Motor neuron (in vitro differentiated cells): ENCODE data around the gene TRA2B. TPM values are rescaled to one million over a fixed set of nuclear protein-coding genes. Genes with fewer than 3 reads are reported as not detected.

Experiments
- ATAC-seq, 8 experiments: fragments of 200-7000 bp; cut with Tn5 transposase; replicated peaks in 6 of 8; 2 replicates each; pipeline ENCODE4 v1.8.0; 2021; ENCODE audit warnings: mild to moderate bottlenecking in 8 of 8, moderate library complexity in 8 of 8
- H3K27ac ChIP-seq, 2 donors: fragments of 250-450 bp; sonication (Bioruptor Pico); 2 replicates each; pipeline ENCODE4 v1.9.0; 2021; ENCODE audit warnings: antibody characterized with exemption in 2 of 2, mild to moderate bottlenecking in 2 of 2, moderate library complexity in 1 of 2
- H3K4me1 ChIP-seq, 2 donors: fragments of 250-450 bp; sonication (Bioruptor Pico); replicated peaks in 1 of 2; 2 replicates each; pipeline ENCODE4 v1.6.1; 2021; ENCODE audit warnings: antibody characterized with exemption in 2 of 2, mild to moderate bottlenecking in 2 of 2, moderate library complexity in 1 of 2
- H3K4me3 ChIP-seq, 5 donors: fragments of 250-450 bp; sonication (Bioruptor Pico); 2 replicates each; pipeline ENCODE4 v1.9.0; 2021; ENCODE audit warnings: antibody characterized with exemption in 5 of 5, mild to moderate bottlenecking in 5 of 5, moderate library complexity in 4 of 5
- WGBS, 10 experiments: fragments of 450-650 bp; shearing (Covaris generic); methylation state at CpG; one replicate each; pipeline ENCODE4 v1.0.0; 2022; 5-methylcytosine and 5-hydroxymethylcytosine counted together
- in situ Hi-C, 9 experiments: fragments of 400-800 bp; cut with MboI; loops; one replicate each; pipeline ENCODE4 v1.15.0; 2021; ENCODE audit warnings: low sequenced_read_pairs in 9 of 9, low pct_unique_long_range_greater_than_20kb in 2 of 9; ENCODE audit not compliant: unreplicated experiment in 9 of 9
- total RNA-seq, 8 experiments: library from RNA; unstranded; fragments of 300-600 nt; gene quantifications; 2 replicates each; pipeline versions ENCODE4 v1.2.3 to v1.2.4, GENCODE V29; 2022

The TRA2B gene
- total RNA-seq, 8 experiments from 2014 or later: 99.1 to 263 (median 150) TPM

DNA sequence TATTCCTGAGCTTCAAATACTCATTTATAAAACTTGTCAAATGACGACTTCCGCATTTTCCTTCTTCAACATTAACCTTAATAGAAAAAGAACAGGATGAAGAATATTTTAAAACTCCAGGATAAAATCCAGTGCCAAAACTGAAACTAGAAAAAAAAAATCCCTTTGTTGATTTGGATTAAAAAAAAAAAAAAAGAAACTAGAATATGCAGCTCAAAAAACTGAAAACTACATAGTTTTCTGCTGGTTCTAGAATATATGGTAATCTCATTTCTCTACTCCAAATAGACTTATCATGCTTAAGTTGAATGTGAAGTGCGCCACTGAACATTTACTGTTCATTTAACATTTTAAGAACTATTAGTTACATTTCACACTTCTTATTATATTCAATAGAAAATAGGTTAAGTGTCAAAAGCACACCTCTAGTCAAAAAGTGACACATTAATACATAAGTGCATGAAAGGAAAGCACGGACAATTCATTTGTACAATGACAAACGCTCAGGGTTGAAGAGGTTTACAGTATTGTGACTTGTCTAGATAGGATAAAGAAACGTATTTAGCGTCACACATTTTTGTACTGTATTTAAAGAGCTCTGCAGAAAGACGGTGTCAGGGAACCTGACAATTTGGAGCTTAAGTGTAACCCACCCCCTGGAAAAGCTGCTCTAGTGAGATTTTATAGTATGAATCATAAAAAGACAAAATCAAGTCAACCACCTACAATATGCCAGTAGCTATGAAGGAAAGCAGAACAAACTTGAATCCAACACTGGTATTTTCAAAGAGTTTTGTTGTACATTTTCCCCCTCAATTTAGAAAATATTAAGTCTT lies 5.8 kb downstream of the TRA2B start:
- Histone ChIP-seq H3K27ac (no peak overlapping the region), H3K4me3 (peak overlapping the region in 2 of 5 donors; percentile 2 to 76), H3K4me1 (peaks cover 49 to 70% of the 10 kb centered on the region in 2 donors)
- ATAC-seq: no peak
- WGBS, 10 experiments: 17 to 63% (median 35%) methylated on average over 2 to 8 of the region's 8 CpGs
- in situ Hi-C loops: no loop called here

DNA sequence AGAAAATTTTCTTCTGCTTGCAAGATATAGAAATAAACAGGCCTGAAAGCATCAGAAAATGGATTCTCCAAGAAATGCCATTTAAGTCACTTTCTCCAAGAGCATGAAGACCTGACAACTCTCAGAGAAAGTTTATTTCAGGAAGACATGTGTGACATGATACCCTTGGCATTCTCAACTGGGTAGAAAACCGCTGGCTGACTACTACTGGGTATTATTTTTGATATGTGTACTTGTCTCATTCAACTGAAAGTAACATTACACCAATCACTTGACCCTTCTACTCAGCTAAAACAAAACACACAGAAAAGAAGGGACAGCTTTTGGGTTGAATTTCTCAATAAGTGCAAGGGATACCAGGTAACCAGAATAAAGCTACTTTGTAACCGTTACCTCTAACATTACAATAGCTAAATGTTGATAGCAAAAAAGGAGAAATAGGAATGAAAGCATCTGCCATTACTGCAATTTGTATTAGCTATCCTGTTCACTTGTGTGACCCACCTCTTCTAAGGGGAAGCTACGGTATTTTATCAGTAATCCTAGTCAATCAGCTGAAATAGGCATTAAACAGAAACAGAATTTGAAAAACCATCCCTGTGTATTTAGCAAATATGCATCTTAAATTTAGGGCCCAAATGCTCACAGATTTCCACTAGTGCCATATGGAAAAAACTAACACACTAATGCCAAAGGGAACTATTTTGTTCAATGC lies 7.3 kb downstream of the TRA2B start:
- WGBS, 10 experiments: 20 to 100% (median 52%) methylated on average over 1 to 3 of the region's 3 CpGs; no CpG with 5 or more reads in 1 of the 10 experiments
- in situ Hi-C loops: no loop called here
- no peak overlapping the region for H3K4me3 ChIP-seq
- ATAC-seq: no peak
- H3K27ac ChIP-seq: no peak overlapping the region
- peaks cover 51 to 80% of the 10 kb centered on the region in 2 donors for H3K4me1 ChIP-seq

- in situ Hi-C loops: no loop called here
- 0 to 51% (median 6%) methylated on average over 1 to 3 of the region's 3 CpGs; no CpG with 5 or more reads in 3 of the 10 experiments for WGBS, 10 experiments
- H3K27ac ChIP-seq: no peak overlapping the region
- ATAC-seq: peak in 2 of 8 experiments; percentile 8 to 15
- H3K4me1 ChIP-seq: peaks cover 51 to 80% of the 10 kb centered on the region in 2 donors
- H3K4me3 ChIP-seq: no peak overlapping the region
Observed at GRCh38 chr3:185929192-185930151, 8.3 kb downstream of the TRA2B start.

DNA sequence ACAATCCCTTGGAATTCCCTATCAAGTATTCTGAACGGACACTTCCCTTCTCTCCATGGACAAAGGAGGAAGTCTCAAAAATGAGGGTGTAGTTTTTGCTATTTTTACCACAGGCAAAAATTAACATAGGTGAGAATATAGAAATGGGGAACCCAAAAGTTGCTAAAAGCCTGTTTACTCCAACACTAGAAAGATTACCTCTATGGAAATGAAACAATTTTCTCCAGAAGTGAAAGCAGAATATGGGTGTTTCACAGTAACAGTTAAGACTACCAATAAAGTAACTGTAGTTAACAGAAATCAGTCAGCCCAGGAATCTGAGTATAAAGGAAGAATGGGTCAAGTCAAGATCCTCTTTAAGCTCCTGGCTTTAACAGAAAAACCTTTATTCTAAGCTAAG lies 9.3 kb downstream of the TRA2B start:
- Histone ChIP-seq H3K4me1 (peaks cover 51 to 74% of the 10 kb centered on the region in 2 donors), H3K4me3 (no peak overlapping the region), H3K27ac (no peak overlapping the region)
- ATAC-seq: peak in 1 of 8 experiments; percentile 10
- 0 to 60% (median 27%) methylated on average over 1 of the region's 1 CpG; no CpG with 5 or more reads in 4 of the 10 experiments for WGBS, 10 experiments
- in situ Hi-C loops: no loop called here

DNA sequence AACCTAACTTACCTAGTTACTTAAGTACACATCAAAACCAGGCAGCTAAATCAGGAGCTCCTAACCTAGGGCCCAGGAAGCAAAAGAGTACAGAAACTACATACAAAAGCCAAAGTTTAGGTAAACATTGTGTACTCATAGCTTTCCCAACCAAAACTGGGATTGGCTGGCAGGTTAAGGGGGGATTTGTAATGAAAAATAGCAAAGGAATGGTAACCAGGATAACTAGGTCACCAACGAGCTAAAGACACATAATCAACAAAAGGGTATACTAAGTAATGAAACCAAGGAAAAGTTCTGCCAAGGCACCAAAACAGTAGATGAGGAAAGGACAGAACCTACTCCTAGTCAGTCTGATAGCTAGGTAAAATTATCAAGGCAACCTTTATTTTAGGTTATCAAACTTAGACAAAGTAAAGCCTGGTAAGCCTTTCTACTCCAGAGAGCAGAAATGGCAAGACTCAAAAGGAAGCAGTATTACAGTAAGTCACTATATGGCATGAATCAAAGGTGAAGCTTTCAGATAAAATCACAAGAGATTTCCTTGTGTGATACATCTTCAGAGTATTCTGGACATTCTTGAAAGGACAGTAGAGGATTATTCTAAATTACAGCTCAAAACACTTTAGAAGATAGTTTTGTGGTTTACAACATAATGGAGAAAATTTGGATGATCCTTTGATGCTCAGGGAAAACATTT lies 10.2 kb downstream of the TRA2B start:
- Histone ChIP-seq H3K4me1 (peaks cover 51 to 66% of the 10 kb centered on the region in 2 donors), H3K27ac (no peak overlapping the region), H3K4me3 (no peak overlapping the region)
- 0 to 67% (median 54%) methylated on average over 1 of the region's 1 CpG; no CpG with 5 or more reads in 2 of the 10 experiments for WGBS, 10 experiments
- in situ Hi-C loops: no loop called here
- ATAC-seq: no peak

DNA sequence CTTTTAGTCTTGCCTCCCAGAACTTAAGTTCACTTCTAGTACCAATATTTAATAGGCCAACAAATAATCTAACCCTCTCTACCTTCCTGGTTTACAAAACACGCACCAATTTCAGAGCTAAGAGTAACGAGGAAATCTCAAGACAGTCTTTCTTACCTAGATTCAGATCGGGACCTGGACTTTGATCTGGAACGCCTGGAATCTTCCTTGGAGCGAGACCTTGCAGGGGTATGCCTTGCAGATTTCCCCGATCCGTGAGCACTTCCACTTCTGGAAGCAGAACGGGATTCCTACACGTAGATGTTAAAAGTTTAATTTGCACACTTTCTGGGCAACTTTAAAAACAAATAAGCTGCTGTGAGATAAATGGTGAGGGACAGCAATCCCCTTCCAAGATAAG lies 11.4 kb downstream of the TRA2B start:
- WGBS, 10 experiments: 47 to 100% (median 91%) methylated on average over 2 to 9 of the region's 9 CpGs; no CpG with 5 or more reads in 4 of the 10 experiments
- Histone ChIP-seq H3K4me1 (peaks cover 44 to 54% of the 10 kb centered on the region in 2 donors), H3K27ac (no peak overlapping the region), H3K4me3 (no peak overlapping the region)
- in situ Hi-C loops: no loop called here
- no peak for ATAC-seq

- Histone ChIP-seq H3K4me1 (peaks cover 33 to 43% of the 10 kb centered on the region in 2 donors), H3K4me3 (no peak overlapping the region), H3K27ac (no peak overlapping the region)
- WGBS, 10 experiments: 76 to 100% (median 88%) methylated on average over 3 to 13 of the region's 14 CpGs; no CpG with 5 or more reads in 1 of the 10 experiments
- in situ Hi-C loops: no loop called here
- no peak for ATAC-seq
Observed at GRCh38 chr3:185925353-185925752, 12.5 kb downstream of the TRA2B start.

DNA sequence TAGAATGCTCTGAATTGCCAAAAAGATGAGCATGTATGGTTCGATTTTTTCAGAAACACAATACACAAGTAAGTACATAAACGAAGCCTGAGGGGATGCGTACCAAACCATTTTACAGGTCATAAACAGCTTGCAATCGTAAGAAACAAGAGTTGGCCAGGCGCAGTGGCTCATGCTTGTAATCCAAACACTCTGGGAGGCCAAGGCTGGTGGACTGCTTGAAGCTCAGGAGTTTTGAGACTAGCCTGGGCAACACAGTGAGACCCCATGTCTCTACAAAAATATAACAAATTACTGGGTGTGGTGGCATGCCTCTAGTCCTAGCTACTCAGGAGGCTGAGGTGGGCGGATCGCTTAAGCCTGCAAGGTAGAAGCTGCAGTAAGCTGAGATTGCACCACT lies 13.4 kb downstream of the TRA2B start:
- H3K27ac ChIP-seq: no peak overlapping the region
- no peak overlapping the region for H3K4me3 ChIP-seq
- in situ Hi-C loops: loop anchor here in 3 of 9 experiments (25.0 kb wide), 1 partner anchor 262 kb away; no protein-coding TSS in a partner anchor
- peak in 3 of 8 experiments; percentile 7 to 79 (median 11) for ATAC-seq
- 4 to 96% (median 89%) methylated on average over 2 to 7 of the region's 7 CpGs; no CpG with 5 or more reads in 2 of the 10 experiments for WGBS, 10 experiments
- H3K4me1 ChIP-seq: peaks cover 23 to 33% of the 10 kb centered on the region in 2 donors

- no peak overlapping the region for H3K4me3 ChIP-seq
- WGBS, 10 experiments: 93 to 100% (median 100%) methylated on average over 2 to 4 of the region's 4 CpGs; no CpG with 5 or more reads in 3 of the 10 experiments
- in situ Hi-C loops: loop anchor here in 3 of 9 experiments (25.0 kb wide), 1 partner anchor 258 kb away; no protein-coding TSS in a partner anchor
Observed at GRCh38 chr3:185920184-185920583, 17.6 kb downstream of the TRA2B start.

GRCh38 chr3:185916042-185916833 lies 21.6 kb downstream of the TRA2B start:
- 50 to 100% (median 96%) methylated on average over 1 to 5 of the region's 5 CpGs for WGBS, 10 experiments
- Histone ChIP-seq H3K4me1 (no peaks in the 10 kb centered on the region), H3K4me3 (no peak overlapping the region), H3K27ac (no peak overlapping the region)
- no peak for ATAC-seq
- in situ Hi-C loops: loop anchor here in 3 of 9 experiments (25.0 kb wide), 1 partner anchor 254 kb away; no protein-coding TSS in a partner anchor

More at GRCh38 chr3:185920184-185920583, 17.6 kb downstream of the TRA2B start:
- Histone ChIP-seq H3K27ac (no peak overlapping the region), H3K4me1 (no peaks in the 10 kb centered on the region)
- ATAC-seq: no peak

DNA sequence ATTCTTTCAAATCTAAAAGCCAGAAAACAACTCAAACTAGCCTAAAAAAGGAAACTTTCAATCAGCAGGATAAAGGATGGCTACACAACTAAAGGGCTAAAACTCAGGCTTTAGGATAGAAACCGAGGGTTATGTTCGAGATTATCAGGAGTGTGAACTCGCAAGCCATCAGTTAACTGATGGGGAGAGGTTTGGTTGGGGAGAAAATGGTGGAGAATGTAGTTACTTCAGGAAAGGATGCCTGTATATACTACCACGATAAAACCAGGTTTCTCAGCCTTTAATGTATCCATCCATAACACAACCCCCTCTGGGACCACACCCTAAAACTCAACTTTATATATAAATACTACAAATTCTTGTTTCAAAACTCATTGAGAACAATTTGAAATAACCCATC lies 22.2 kb downstream of the TRA2B start:
- in situ Hi-C loops: loop anchor here in 3 of 9 experiments (25.0 kb wide), 1 partner anchor 253 kb away; no protein-coding TSS in a partner anchor
- WGBS, 10 experiments: 38 to 100% (median 88%) methylated on average over 1 to 4 of the region's 4 CpGs; no CpG with 5 or more reads in 2 of the 10 experiments
- H3K27ac ChIP-seq: no peak overlapping the region
- no peaks in the 10 kb centered on the region for H3K4me1 ChIP-seq
- ATAC-seq: no peak
- H3K4me3 ChIP-seq: no peak overlapping the region
